Breast epithelium (tissue), 4 donors: Measurements from ENCODE around the gene TRMT2B. TPM values are rescaled to one million over a fixed set of nuclear protein-coding genes. Genes with fewer than 3 reads are reported as not detected.

Experiments used
- DNase-seq, 2 donors: peaks; one replicate each; pipeline ENCODE4 v3.0.0-alpha.2; 2019; ENCODE audit warnings: low spot score in 2 of 2
- H3K27ac ChIP-seq, 2 donors: fragments of 200-600 bp; sonication (generic) in 1 of 2; one replicate each; pipeline ENCODE4 v1.5.1; 2016 to 2019; ENCODE audit warnings: mild to moderate bottlenecking in 1 of 2
- H3K27me3 ChIP-seq, 2 donors: fragments of 200-600 bp; sonication (generic) in 1 of 2; one replicate each; pipeline versions ENCODE4 v1.5.1 to v1.6.0; 2017 to 2019; ENCODE audit warnings: control low read depth in 1 of 2, mild to moderate bottlenecking in 1 of 2
- H3K36me3 ChIP-seq: fragments of 200-600 bp; one replicate; pipeline ENCODE4 v1.5.1; 2019
- H3K4me1 ChIP-seq, 2 donors: fragments of 200-600 bp; sonication (generic); one replicate each; pipeline ENCODE4 v1.5.1; 2016 to 2019; ENCODE audit warnings: control low read depth in 1 of 2
- H3K4me3 ChIP-seq, 3 donors: fragments of 200-600 bp; sonication (generic); 1 replicate in 2 of 3; 2 replicates in 1 of 3; pipeline ENCODE4 v1.5.1; 2016 to 2019; ENCODE audit warnings: mild to moderate bottlenecking in 3 of 3, moderate library complexity in 2 of 3
- H3K9me3 ChIP-seq, 2 donors: fragments of 200-600 bp; sonication (generic) in 1 of 2; one replicate each; pipeline ENCODE4 v1.5.1; 2016 to 2019; ENCODE audit warnings: control low read depth in 1 of 2
- POLR2A ChIP-seq: fragments of 450-650 bp; IDR thresholded peaks from one replicate; pipeline ENCODE4 v1.6.1; 2016; ENCODE audit warnings: antibody characterized with exemption, mild to moderate bottlenecking, moderate library complexity
- POLR2AphosphoS5 ChIP-seq, 3 donors: sonication (generic); formaldehyde crosslinking; IDR thresholded peaks; one replicate each; pipeline ENCODE4 v1.6.1; 2017; ENCODE audit warnings: antibody characterized with exemption in 3 of 3
- intact Hi-C: fragments of 100-400 bp; cut with DNase I; formaldehyde crosslinking; loops from one replicate; pipeline ENCODE4 v1.15.1; 2023; ENCODE audit warnings: low total_unique reads
- total RNA-seq, 3 donors: library from RNA; depleted of rRNA; stranded (reverse); fragments of >200 nt; gene quantifications; one replicate each; pipeline ENCODE4 v1.1.0, GENCODE V29; 2016
- TF ChIP-seq, protein P1 (sequence below), 3 donors: fragments of 450-650 bp; IDR thresholded peaks; one replicate each; pipeline ENCODE4 v1.5.1; 2016 to 2017; ENCODE audit warnings: antibody characterized with exemption in 3 of 3, mild to moderate bottlenecking in 3 of 3, moderate library complexity in 3 of 3

TRMT2B gene
- total RNA-seq, 3 donors from 2014 or later = 15.2 to 23.6 (median 17.7) TPM

GRCh38 chrX:100969936-100970335 is 82.0 kb downstream of the TRMT2B start:
- intact Hi-C loops = no loop called here
- peaks cover 5 to 15% of the 10 kb centered on the region in 2 donors for H3K9me3 ChIP-seq
- H3K27me3 ChIP-seq = peaks cover 0 to 16% of the 10 kb centered on the region in 2 donors
- TF ChIP-seq POLR2A (no peak), POLR2AphosphoS5 (IDR thresholded peaks at IDR 0.05) (no peak)
- TF ChIP-seq, protein P1, sequence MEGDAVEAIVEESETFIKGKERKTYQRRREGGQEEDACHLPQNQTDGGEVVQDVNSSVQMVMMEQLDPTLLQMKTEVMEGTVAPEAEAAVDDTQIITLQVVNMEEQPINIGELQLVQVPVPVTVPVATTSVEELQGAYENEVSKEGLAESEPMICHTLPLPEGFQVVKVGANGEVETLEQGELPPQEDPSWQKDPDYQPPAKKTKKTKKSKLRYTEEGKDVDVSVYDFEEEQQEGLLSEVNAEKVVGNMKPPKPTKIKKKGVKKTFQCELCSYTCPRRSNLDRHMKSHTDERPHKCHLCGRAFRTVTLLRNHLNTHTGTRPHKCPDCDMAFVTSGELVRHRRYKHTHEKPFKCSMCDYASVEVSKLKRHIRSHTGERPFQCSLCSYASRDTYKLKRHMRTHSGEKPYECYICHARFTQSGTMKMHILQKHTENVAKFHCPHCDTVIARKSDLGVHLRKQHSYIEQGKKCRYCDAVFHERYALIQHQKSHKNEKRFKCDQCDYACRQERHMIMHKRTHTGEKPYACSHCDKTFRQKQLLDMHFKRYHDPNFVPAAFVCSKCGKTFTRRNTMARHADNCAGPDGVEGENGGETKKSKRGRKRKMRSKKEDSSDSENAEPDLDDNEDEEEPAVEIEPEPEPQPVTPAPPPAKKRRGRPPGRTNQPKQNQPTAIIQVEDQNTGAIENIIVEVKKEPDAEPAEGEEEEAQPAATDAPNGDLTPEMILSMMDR (IDR thresholded peaks at IDR 0.05) = no peak
- no peak overlapping the region for H3K4me3 ChIP-seq
- no peaks in the 10 kb centered on the region for H3K4me1 ChIP-seq
- DNase-seq = no peak
- no peak overlapping the region for H3K27ac ChIP-seq
- H3K36me3 ChIP-seq = no peaks in the 10 kb centered on the region

DNA sequence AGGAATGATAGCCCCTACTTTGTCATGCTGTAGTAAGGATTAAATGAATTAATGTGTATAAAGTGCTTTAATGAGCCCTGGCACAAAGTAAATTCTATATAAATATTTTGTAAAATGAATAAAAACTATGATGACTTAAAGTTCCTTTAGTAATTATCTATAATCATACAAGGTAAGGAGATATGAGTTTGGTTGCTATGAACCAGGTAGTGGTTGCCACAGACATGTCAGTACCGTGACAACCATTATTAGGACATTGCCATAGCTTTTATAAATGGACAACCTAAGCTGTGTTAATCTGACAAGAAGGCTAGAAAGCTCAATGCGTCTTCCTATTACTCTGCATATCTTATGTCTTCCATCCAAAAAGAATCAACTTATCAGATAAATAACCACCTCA is 82.5 kb downstream of the TRMT2B start, which contains the start of gene ARL13A:
TSS of gene ARL13A (plus strand) at position 301 of the 400 bp plus-strand sequence. CDS start 3,982 bp downstream, outside the sequence.
- Histone ChIP-seq H3K4me1 (no peaks in the 10 kb centered on the region), H3K9me3 (peaks cover 9 to 17% of the 10 kb centered on the region in 2 donors), H3K27me3 (peaks cover 0 to 16% of the 10 kb centered on the region in 2 donors), H3K27ac (no peak within 1 kb of the TSS), H3K36me3 (no peaks in the 10 kb centered on the region), H3K4me3 (no peak within 1 kb of the TSS)
- no peak for TF ChIP-seq POLR2A
- no peak for TF ChIP-seq POLR2AphosphoS5 (IDR thresholded peaks at IDR 0.05)
- TF ChIP-seq, protein P1 (IDR thresholded peaks at IDR 0.05) = no peak
- no peak for DNase-seq
- intact Hi-C loops = no loop called here

- DNase-seq = no peak
- intact Hi-C loops = no loop called here
- Histone ChIP-seq H3K4me3 (no peak overlapping the region), H3K36me3 (no peaks in the 10 kb centered on the region), H3K4me1 (no peaks in the 10 kb centered on the region), H3K9me3 (peaks cover 9 to 15% of the 10 kb centered on the region in 2 donors), H3K27me3 (peaks cover 0 to 15% of the 10 kb centered on the region in 2 donors), H3K27ac (no peak overlapping the region)
- TF ChIP-seq, protein P1 (IDR thresholded peaks at IDR 0.05) = no peak
- no peak for TF ChIP-seq POLR2A
- no peak for TF ChIP-seq POLR2AphosphoS5 (IDR thresholded peaks at IDR 0.05)
Observed at GRCh38 chrX:100964362-100964761, 87.5 kb downstream of the TRMT2B start.

DNA sequence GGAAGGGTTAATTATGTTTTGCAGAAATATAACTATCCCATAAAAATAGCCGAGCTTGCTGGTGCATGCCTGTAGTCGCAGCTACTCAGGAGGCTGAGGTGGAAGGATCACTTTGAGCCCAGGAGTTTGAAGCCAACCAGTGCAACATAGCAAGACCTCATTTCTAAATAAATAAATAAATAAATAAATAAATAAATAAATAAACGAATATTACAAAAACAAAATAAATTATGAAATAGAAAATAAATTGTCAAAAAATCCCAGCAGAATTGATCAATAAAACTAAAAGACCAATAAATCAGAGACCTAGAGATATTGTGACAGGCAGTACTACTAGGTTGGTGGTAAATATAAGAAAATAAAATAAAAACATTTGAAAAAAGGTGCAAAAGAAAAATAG is 89.1 kb downstream of the TRMT2B start:
- Histone ChIP-seq H3K27me3 (peaks cover 0 to 8% of the 10 kb centered on the region in 2 donors), H3K9me3 (peaks cover 9 to 15% of the 10 kb centered on the region in 2 donors), H3K36me3 (no peaks in the 10 kb centered on the region), H3K4me1 (no peaks in the 10 kb centered on the region), H3K4me3 (no peak overlapping the region), H3K27ac (no peak overlapping the region)
- no peak for DNase-seq
- intact Hi-C loops = no loop called here
- TF ChIP-seq, protein P1 (IDR thresholded peaks at IDR 0.05) = no peak
- TF ChIP-seq POLR2A (no peak), POLR2AphosphoS5 (IDR thresholded peaks at IDR 0.05) (no peak)

Other genes starting within 250 kb of the TRMT2B start
- gene CSTF2, start 231.7 kb downstream of the TRMT2B start, total RNA-seq = 10 to 100 TPM in 2 of 3 donors, 1 to 10 TPM in 1; 7.7 to 12.1 (median 11.8) TPM
- not detected for gene NOX1, start 177.8 kb downstream of the TRMT2B start, total RNA-seq
- under 1 TPM; 0.16 to 0.59 (median 0.33) TPM for gene XKRX, start 123.2 kb downstream of the TRMT2B start, total RNA-seq
- not detected for gene ARL13A, start 82.4 kb downstream of the TRMT2B start, total RNA-seq
- gene TMEM35A, start 26.8 kb upstream of the TRMT2B start, total RNA-seq = 1 to 10 TPM in 1 of 3 donors, under 1 TPM in 2; 0.15 to 2.1 (median 0.33) TPM
- gene CENPI, start 46.1 kb upstream of the TRMT2B start, total RNA-seq = 1 to 10 TPM in 1 of 3 donors, under 1 TPM in 2; 0.88 to 1.4 (median 0.98) TPM
- under 1 TPM; under 0.01 TPM for gene DRP2, start 167.7 kb upstream of the TRMT2B start, total RNA-seq
- under 1 TPM in 1 of 3 donors, not detected in 2; 0.32 TPM for gene TAF7L, start 239.2 kb upstream of the TRMT2B start, total RNA-seq